HG02642 (cell line): ENCODE results near the gene TUT4.

Experiments used
- ATAC-seq: cut with Tn5 transposase; IDR thresholded peaks from one replicate; pipeline ENCODE4 v1.9.1; 2021; ENCODE audit warnings: mild to moderate bottlenecking; ENCODE audit not compliant: unreplicated experiment, poor library complexity

Gene TUT4

GRCh38 chr1:52423055-52423454, 129.8 kb downstream of the TUT4 start:
- no peak for ATAC-seq

GRCh38 chr1:52420713-52421112, 132.2 kb downstream of the TUT4 start:
- ATAC-seq: no peak

GRCh38 chr1:52416811-52417210, 136.1 kb downstream of the TUT4 start:
- ATAC-seq: no peak

- no peak for ATAC-seq
These were observed 137.9 kb downstream of the TUT4 start for GRCh38 chr1:52414942-52415341.

- ATAC-seq: no peak
These were observed 139.4 kb downstream of the TUT4 start for GRCh38 chr1:52413410-52413989.

GRCh38 chr1:52404975-52405338, 147.9 kb downstream of the TUT4 start:
- no peak for ATAC-seq

- ATAC-seq: peak; percentile 94
These were observed 148.5 kb downstream of the TUT4 start, which contains the start of the genes ORC1 and PRPF38A for GRCh38 chr1:52404116-52404974. Gene ORC1, minus strand, starts transcription at chr1:52404423. Its CDS starts 2,200 bp downstream, at chr1:52402223. Gene PRPF38A, plus strand, starts transcription at chr1:52404602. Its CDS starts 148 bp downstream, at chr1:52404750.

GRCh38 chr1:52403566-52404115, 149.3 kb downstream of the TUT4 start:
- ATAC-seq: peak; percentile 38

GRCh38 chr1:52402860-52403240, 150.0 kb downstream of the TUT4 start:
- ATAC-seq: no peak

- ATAC-seq: no peak
These were observed 152.8 kb downstream of the TUT4 start for GRCh38 chr1:52400131-52400530.

- no peak for ATAC-seq
These were observed 153.3 kb downstream of the TUT4 start for GRCh38 chr1:52399629-52400028.

GRCh38 chr1:52393174-52393573, 159.7 kb downstream of the TUT4 start:
- ATAC-seq: no peak

- no peak for ATAC-seq
These were observed 166.4 kb downstream of the TUT4 start for GRCh38 chr1:52386458-52386857.

GRCh38 chr1:52385376-52385775, 167.5 kb downstream of the TUT4 start:
- ATAC-seq: no peak
